Fibroblast of the conjunctiva (primary cell): Measurements from ENCODE around the gene RNASEH2A.
"Not testable (repeated sequence)": the region's sequence is repeated elsewhere in the genome, so short reads cannot be mapped to it uniquely, and the experiment has no call there.

ENCODE experiments used
- DNase-seq: peaks from one replicate; pipeline ENCODE4 v3.0.0-alpha.2; 2010; ENCODE audit warnings: low read depth

Gene RNASEH2A

GRCh38 chr19:12833738-12834565 is 27.6 kb downstream of the RNASEH2A start:
- no peak for DNase-seq

- DNase-seq: no peak
These were observed 28.2 kb downstream of the RNASEH2A start, which contains the start of gene RTBDN for GRCh38 chr19:12834566-12834943. Gene RTBDN (minus strand): TSS chr19:12834579. CDS start chr19:12829979, 4,600 bp downstream.

- no peak for DNase-seq
These were observed 28.8 kb downstream of the RNASEH2A start for GRCh38 chr19:12834976-12835757.

GRCh38 chr19:12836529-12836863 is 30.1 kb downstream of the RNASEH2A start:
- no peak for DNase-seq

DNA sequence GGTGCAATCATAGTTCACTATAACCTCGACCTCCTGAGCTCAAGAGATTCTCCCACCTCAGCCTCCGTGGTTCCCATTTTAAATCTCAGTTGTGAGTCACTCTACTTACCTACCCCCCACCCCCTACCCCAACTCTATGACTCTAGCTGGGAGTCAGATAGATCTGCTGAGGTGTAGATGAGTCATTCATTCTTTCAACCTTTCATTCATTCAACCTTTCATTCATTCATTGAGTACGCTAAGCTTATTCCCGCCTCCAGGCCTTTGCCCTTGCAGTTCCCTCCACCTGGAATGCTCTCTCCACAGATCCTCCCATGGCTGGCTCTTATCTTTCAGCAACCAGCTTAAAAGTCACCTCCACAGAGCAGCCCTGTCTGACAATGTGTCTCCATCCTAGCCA is 30.8 kb downstream of the RNASEH2A start:
- DNase-seq: no peak

GRCh38 chr19:12838182-12838885 is 31.9 kb downstream of the RNASEH2A start, which contains the start of gene MAST1:
Gene MAST1 (plus strand): TSS chr19:12838515. CDS start chr19:12838573, 58 bp downstream.
- DNase-seq: no peak

DNA sequence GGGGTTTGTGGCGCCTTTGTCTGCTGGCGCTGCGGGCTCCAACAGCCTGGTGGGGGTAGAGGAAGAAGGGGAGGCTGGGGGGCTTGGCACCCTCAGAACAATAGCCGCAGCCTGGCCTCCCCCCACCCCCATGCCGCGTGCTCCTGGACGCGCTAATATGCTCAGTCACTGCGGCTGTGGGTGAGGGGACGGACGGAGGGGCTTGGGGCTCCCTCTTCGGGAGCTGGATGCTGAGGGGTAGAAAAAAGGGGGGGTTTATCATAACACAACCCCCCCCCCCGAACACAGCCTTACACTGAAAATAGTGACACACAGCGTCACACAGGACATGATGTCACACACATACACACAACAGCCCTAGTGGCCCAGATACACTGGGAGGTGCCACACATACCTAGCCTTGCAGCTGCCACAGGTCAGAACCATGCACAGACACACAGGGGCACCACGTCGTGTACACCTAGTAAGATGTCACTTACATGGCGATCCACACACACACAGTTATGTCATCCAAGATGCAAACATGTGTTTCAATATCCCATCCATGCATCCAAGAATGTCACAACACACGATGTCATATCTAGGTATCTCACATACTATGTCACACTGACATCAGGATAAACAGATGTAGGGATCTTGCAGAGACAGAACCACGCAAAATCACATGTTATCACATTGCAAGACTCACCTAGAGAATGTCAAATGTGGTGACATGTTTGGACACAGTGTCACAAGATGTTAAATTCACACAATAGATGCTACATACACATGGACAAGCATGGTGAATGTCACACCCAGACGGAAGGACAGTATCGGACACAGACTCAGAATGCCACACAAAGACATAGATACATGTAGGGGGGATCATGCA is 32.7 kb downstream of the RNASEH2A start:
- DNase-seq: no peak

- DNase-seq: peak; percentile 47
These were observed 34.0 kb downstream of the RNASEH2A start for GRCh38 chr19:12840091-12841079.

DNA sequence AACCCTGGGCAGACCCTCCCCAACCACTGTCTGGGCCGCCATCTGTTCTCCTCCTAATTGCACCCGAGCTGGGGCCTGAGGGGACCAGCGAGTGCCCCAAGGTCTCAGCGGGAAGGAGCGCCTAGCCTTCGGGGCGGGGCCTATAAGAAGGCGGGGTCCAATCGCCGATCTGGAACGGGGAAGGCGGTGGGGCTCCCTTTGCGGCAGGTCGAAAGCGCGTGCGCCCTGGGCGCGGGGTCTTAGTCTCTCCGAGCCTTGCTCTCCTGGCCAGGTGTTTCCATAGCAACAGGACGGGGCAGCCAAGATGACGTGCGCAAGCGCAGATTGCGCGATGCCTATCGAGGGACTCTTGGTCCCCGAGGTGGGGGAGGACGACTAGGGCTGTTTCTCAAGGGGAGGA is 34.7 kb downstream of the RNASEH2A start:
- DNase-seq: no peak

- no peak for DNase-seq
These were observed 36.1 kb downstream of the RNASEH2A start for GRCh38 chr19:12842511-12842910.

- DNase-seq: no peak
These were observed 36.9 kb downstream of the RNASEH2A start for GRCh38 chr19:12843328-12843727.

- no peak for DNase-seq
These were observed 37.8 kb downstream of the RNASEH2A start for GRCh38 chr19:12843999-12844732.

- DNase-seq: not testable (repeated sequence)
These were observed 40.2 kb downstream of the RNASEH2A start for GRCh38 chr19:12846613-12847012.

DNA sequence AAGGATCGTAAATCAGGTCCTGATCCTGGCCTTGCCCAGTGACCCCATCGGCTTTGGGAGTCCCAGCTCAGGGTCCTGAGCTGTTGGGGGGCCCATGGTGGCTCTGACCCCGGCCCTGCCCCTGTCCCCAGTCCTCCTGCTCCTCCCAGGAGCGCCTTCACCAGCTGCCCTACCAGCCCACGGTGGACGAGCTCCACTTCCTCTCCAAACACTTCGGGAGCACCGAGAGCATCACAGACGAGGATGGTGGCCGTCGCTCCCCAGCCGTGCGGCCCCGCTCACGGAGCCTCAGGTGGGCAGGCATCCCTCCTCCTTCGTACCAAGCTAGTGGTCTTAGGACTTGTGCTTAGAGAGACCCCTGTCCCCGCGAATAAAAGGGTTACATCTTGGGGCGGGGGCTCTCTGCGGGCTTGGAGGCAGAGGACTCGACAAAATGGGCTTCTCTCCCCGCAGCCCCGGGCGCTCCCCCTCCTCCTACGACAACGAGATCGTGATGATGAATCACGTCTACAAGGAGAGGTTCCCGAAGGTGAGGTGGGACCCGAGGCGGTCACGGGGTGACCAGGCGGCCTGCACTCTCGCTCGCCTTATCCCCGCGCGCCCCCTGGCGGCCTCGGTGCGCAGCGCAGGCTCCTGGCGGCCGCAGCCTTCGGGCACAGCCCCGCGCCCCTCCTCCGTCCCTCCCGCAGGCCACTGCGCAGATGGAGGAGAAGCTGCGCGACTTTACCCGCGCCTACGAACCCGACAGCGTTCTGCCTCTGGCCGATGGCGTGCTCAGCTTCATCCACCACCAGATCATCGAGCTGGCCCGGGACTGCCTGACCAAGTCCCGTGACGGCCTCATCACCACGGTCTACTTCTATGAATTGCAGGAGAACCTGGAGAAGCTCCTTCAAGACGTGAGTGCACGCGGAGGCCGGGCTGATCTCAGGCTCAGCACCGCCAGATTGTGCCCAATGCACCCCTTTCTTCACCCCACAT is 41.1 kb downstream of the RNASEH2A start:
- DNase-seq: peak; percentile 56

- no peak for DNase-seq
These were observed 50.3 kb downstream of the RNASEH2A start for GRCh38 chr19:12856653-12857052.

- DNase-seq: no peak
These were observed 51.9 kb downstream of the RNASEH2A start for GRCh38 chr19:12858041-12858928.

- DNase-seq: no peak
These were observed 53.2 kb downstream of the RNASEH2A start for GRCh38 chr19:12859546-12859945.
